Esophagus squamous epithelium (tissue), 4 donors: ENCODE data around the gene AP4M1.

Experiments used
- CTCF ChIP-seq, 6 experiments: fragments of 450-650 bp in 4 of 6; fragments of 200-600 bp in 2 of 6; sonication (generic) in 2 of 6; IDR thresholded peaks; one replicate each; pipeline ENCODE4 v1.5.1; 2016 to 2019; ENCODE audit warnings: antibody characterized with exemption in 6 of 6, mild to moderate bottlenecking in 4 of 6, moderate library complexity in 4 of 6
- POLR2A ChIP-seq, 4 donors: fragments of 450-650 bp; IDR thresholded peaks; one replicate each; pipeline ENCODE4 v1.6.1; 2017; ENCODE audit warnings: antibody characterized with exemption in 4 of 4, mild to moderate bottlenecking in 4 of 4, moderate library complexity in 3 of 4

GRCh38 chr7:100132126-100132525, 30.7 kb downstream of the AP4M1 start:
- no peak for TF ChIP-seq POLR2A (IDR thresholded peaks at IDR 0.05)
- TF ChIP-seq CTCF (IDR thresholded peaks at IDR 0.05), result no peak
